Pons (tissue), 1 donor: ENCODE results near the gene CX3CL1.
"Not testable (repeated sequence)": the region's sequence is repeated elsewhere in the genome, so short reads cannot be mapped to it uniquely, and the experiment has no call there.

Experiments
- DNase-seq: peaks from one replicate; pipeline ENCODE4 v3.0.0-alpha.2; 2016; ENCODE audit warnings: low spot score

The CX3CL1 gene

GRCh38 chr16:57382535-57383275, 10.4 kb downstream of the CX3CL1 start:
- no peak for DNase-seq

- DNase-seq: no peak
These were observed 11.3 kb downstream of the CX3CL1 start for GRCh38 chr16:57383276-57384247.

DNA sequence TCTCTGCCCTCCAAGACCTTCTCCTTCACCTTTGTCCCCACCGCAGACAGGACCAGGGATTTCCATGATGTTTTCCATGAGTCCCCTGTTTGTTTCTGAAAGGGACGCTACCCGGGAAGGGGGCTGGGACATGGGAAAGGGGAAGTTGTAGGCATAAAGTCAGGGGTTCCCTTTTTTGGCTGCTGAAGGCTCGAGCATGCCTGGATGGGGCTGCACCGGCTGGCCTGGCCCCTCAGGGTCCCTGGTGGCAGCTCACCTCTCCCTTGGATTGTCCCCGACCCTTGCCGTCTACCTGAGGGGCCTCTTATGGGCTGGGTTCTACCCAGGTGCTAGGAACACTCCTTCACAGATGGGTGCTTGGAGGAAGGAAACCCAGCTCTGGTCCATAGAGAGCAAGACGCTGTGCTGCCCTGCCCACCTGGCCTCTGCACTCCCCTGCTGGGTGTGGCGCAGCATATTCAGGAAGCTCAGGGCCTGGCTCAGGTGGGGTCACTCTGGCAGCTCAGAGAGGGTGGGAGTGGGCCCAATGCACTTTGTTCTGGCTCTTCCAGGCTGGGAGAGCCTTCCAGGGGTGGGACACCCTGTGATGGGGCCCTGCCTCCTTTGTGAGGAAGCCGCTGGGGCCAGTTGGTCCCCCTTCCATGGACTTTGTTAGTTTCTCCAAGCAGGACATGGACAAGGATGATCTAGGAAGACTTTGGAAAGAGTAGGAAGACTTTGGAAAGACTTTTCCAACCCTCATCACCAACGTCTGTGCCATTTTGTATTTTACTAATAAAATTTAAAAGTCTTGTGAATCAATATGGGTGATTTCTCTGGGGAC, 12.2 kb downstream of the CX3CL1 start:
- DNase-seq: no peak

GRCh38 chr16:57385083-57385482, 12.8 kb downstream of the CX3CL1 start:
- DNase-seq: no peak

DNA sequence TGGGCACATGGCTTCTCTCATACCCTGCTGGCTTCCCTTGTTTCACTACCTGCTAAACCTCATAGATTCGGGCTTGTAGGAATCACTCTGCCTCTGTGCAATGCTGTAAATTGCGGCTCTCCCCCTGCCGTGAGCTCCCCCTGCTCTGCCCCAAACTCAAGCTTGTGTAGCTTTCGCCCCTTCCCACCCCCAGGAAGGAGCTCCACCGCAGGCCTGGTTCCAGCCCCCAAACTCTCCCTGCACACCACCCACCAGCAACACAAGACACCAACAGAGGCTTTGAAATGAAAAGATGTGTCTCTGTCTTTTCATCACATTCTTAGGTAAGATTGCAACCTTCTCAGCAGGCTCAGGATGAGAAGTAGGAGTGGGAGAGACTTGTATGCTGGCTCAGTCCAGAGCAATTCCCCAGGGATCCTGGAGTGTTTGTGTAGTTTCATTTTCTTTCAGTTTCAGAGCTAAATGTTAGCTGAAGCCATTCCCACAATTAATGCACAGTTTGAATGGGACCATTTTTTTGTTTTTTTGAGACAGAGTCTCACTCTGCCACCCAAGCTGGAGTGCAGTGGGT, 14.2 kb downstream of the CX3CL1 start:
- no peak for DNase-seq

DNA sequence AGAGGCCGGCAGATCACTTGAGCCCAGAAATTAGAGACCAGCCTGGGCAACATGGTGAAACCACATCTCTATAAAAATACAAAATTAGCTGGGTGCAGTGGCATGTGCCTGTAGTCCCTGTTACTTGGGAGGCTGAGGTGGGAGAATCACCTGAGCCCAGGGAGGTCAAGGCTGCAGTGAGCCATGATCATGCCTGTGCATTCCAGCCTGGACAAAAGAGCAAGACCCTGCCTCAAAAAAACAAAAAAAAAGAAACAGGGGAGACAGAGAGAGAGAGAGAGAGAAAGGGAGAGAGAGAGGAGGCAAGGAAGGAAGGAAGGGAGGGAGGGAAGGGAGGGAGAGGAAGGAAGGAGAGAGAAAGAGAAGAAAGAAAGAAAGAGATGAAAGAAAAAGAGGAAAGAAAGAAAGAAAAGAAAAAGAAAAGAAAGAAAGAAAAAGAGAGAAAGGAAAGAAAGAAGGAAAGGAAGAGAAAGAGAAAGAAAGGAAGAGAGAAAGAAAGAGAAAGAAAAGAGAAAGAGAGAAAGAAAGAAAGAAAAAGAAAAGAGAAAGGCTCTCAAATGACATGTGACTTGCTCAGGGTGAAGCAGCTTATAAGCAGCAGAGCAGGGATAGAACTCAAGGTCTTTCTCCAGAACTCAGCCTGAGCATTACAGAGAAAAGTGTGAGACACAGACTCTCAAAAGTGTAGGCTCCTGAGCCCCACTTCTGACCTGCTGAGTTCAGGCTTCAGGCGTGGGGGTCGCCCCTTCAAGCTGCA, 15.5 kb downstream of the CX3CL1 start:
- no peak for DNase-seq

GRCh38 chr16:57388359-57389086, 16.2 kb downstream of the CX3CL1 start:
- no peak for DNase-seq

- DNase-seq: no peak
These were observed 16.8 kb downstream of the CX3CL1 start for GRCh38 chr16:57389087-57389468.

GRCh38 chr16:57390636-57391295, 18.5 kb downstream of the CX3CL1 start:
- DNase-seq: no peak

GRCh38 chr16:57391300-57391699, 19.0 kb downstream of the CX3CL1 start:
- no peak for DNase-seq

- DNase-seq: no peak
These were observed 19.4 kb downstream of the CX3CL1 start for GRCh38 chr16:57391708-57392107.

DNA sequence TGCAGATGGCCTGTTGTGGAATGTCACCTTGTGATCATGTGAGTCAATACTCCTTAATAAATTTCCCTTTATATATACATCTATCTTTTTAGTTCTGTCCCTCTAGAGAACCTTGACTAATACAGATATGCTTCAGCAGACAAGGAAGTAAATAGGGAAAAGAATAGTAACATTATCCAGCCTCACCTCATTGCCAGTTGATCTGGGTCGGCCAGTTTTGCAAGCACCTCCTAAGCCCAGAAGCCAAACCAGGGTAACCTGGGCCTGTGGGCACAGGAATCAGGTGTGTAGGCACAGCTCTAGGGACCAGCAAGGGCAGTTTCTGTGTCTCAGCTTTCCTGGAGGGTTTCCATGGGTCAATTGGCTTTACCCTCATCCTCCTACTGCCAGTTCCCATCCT, 20.4 kb downstream of the CX3CL1 start:
- no peak for DNase-seq

- no peak for DNase-seq
These were observed 22.2 kb downstream of the CX3CL1 start for GRCh38 chr16:57394444-57394843.

DNA sequence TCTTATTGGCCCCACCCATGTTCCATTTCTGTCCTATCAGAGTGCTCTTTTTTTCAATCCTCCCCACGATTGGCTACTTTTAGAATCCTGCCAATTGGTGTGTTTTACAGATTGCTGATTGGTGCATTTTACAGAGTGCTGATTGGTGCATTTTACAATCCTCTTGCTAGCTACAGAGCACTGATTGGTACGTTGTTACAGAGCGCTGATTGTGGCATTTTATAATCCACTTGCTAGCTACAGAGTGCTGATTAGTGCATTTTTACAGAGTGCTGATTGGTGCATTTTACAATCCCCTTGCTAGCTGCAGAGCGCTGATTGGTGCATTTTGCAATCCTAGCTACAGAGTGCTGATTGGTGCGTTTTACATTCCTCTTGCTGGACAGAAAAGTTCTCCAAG, 22.7 kb downstream of the CX3CL1 start:
- no peak for DNase-seq

DNA sequence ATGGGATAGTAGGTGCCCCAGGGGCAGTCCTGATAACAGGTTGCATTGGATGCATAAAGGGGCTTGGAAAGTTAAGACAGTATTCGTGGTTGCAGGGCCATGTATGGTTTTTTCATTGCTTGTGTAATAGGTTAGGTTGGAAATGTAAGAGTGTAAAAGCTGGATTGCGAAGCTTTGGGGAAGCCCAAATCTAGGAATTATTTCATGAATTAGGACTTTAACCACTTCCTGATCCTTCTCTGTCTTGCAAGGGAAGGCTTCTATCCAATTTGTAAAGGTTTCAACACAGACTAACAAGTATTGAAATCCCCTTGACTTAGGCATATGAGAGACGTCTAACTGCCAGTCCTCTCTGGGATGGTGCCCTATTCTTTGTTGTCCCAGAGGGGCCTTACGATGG, 24.5 kb downstream of the CX3CL1 start:
- DNase-seq: no peak

DNA sequence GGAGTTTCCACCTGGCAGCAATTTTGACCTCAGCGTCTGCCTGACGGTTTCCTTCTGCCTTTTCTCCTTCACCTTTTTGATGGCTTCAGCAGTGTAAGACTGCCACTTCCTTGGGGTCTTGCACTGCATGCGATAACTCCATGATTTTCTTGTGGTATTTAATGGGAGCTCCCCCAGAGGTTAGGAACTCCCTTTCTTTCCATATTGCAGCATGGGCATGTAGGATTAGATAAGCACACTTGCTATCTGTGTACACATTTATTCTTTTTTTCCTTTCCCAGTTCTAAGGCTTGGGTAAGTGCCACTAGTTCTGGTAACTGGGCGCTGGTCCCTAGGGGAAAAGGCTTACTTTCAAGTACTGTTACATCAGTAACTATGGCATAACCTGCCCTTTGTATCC, 25.2 kb downstream of the CX3CL1 start:
- not testable (repeated sequence) for DNase-seq

DNA sequence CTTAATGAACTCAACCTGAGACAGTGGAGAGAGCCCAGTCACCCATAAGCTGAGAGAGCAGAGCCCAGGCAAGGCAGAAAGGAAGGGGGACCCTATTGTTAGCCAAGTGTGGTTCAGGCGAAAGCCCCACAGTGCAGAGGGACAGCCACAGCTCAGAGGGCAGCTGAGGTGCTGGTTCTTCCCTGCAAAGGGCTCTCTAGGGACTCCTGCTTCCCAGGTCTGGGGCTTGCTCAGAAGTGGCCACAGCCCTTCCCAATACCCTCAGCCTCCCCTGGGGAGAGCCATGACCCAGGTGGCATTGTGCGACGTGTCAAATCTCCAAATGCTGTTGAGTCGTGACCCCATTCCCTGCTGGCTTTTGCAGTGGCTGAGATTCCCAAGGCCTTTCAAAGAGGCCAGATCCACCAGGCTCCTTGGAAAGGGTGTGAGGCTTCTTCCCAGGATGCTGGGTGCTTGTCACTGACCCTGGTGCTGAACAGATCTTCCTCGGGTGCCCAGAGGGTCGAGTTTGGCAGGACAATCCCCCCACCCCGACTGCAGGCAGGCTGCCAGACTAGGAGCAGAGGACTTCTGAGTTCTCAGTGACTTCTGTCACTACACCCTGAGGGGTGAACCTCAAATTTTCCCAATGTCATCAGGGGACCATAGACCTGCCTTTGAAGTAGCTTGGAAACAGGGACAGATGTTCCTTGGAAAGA, 29.8 kb downstream of the CX3CL1 start:
- no peak for DNase-seq

DNA sequence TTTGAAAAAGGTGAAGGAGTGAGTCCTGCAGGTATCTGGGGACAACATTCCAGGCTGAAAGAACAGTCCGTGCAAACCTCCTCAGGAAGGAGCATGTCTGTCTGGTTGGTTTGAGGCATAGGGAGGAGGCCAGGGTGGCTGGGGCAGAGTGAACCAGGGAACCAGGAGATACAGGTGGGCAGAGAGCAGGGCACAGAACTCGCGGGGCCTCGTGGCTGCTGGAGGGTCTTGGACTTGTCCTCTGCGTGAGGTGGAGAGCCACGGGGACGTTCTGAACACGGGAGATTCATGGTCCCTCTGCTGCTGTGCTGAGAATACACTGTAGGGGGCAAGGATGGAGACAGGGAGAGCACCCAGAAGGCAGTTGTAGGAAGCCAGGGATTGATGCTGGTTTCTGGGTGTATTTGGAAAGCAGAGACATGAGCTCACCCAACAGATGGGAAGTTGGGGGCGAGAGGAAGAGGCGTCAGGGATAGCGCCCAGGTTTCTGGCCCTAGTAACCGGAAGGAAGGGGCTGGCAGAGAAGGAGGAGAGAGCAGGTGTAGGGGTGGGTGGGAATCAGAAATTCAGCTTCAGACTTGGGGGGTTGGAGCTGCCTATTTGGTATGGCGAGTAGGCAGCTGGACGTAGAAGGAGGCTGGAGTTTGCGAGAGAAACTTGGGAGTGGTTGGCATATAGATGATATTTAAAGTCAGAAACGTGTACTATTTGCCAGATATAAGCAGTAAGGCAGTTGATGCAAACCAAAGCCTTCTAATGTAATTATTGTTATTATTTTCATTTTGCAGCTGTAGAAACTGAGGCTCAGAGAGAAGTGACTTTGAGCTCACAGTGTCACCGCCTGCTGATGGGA, 31.9 kb downstream of the CX3CL1 start, which contains the start of gene CCL17:
Gene CCL17, plus strand, starts transcription at position 803 of the 853 bp plus-strand sequence. CDS start 9,166 bp downstream, outside the sequence.
- DNase-seq: no peak
